Measurements from ENCODE around the gene NHLH2. TPM values are rescaled to one million over a fixed set of nuclear protein-coding genes. Genes with fewer than 3 reads are reported as not detected.

The NHLH2 gene
- total RNA-seq, 2 donors from 2014 or later: not detected

GRCh38 chr1:115822117-115822516, 18.8 kb downstream of the NHLH2 start:
- H3K9me3 ChIP-seq: no peaks in the 10 kb centered on the region
- intact Hi-C loops (cut with DNase I): no loop called here
- DNase-seq: no peak
- H3K27me3 ChIP-seq: peaks cover under 1% of the 10 kb centered on the region
- no peak overlapping the region for H3K27ac ChIP-seq
- no peaks in the 10 kb centered on the region for H3K4me1 ChIP-seq
- H3K36me3 ChIP-seq: no peaks in the 10 kb centered on the region
- no peak overlapping the region for H3K9ac ChIP-seq (ENCODE audit: low read depth in 2 of 2, low read length in 2 of 2)
- no peak for TF ChIP-seq CTCF (IDR thresholded peaks at IDR 0.05)
- H3K4me3 ChIP-seq: no peak overlapping the region

- intact Hi-C loops (cut with DNase I): no loop called here
- Histone ChIP-seq H3K27me3 (no peaks in the 10 kb centered on the region), H3K9me3 (no peaks in the 10 kb centered on the region), H3K27ac (no peak overlapping the region), H3K4me1 (no peaks in the 10 kb centered on the region), H3K9ac (ENCODE audit: low read depth in 2 of 2, low read length in 2 of 2) (no peak overlapping the region), H3K36me3 (no peaks in the 10 kb centered on the region), H3K4me3 (no peak overlapping the region)
- DNase-seq: no peak
- no peak for TF ChIP-seq CTCF (IDR thresholded peaks at IDR 0.05)
Measured at GRCh38 chr1:115815694-115816093, 25.2 kb downstream of the NHLH2 start.

GRCh38 chr1:115814685-115815398, 26.1 kb downstream of the NHLH2 start:
- no peak overlapping the region for H3K27ac ChIP-seq

GRCh38 chr1:115813727-115814126, 27.2 kb downstream of the NHLH2 start:
- H3K4me1 ChIP-seq: no peaks in the 10 kb centered on the region
- H3K36me3 ChIP-seq: no peaks in the 10 kb centered on the region
- no peak for DNase-seq
- no peaks in the 10 kb centered on the region for H3K9me3 ChIP-seq
- no peak overlapping the region for H3K4me3 ChIP-seq
- H3K27me3 ChIP-seq: no peaks in the 10 kb centered on the region
- no peak for TF ChIP-seq CTCF (IDR thresholded peaks at IDR 0.05)
- intact Hi-C loops (cut with DNase I): no loop called here
- no peak overlapping the region for H3K9ac ChIP-seq (ENCODE audit: low read depth in 2 of 2, low read length in 2 of 2)
- no peak overlapping the region for H3K27ac ChIP-seq

More at GRCh38 chr1:115814685-115815398, 26.1 kb downstream of the NHLH2 start:
- H3K9ac ChIP-seq (ENCODE audit: low read depth in 2 of 2, low read length in 2 of 2): no peak overlapping the region
- no peaks in the 10 kb centered on the region for H3K9me3 ChIP-seq
- no peaks in the 10 kb centered on the region for H3K27me3 ChIP-seq
- TF ChIP-seq CTCF (IDR thresholded peaks at IDR 0.05): no peak
- no peak overlapping the region for H3K4me3 ChIP-seq
- intact Hi-C loops (cut with DNase I): no loop called here
- H3K4me1 ChIP-seq: no peaks in the 10 kb centered on the region
- DNase-seq: no peak
- no peaks in the 10 kb centered on the region for H3K36me3 ChIP-seq

- no peaks in the 10 kb centered on the region for H3K4me1 ChIP-seq
- H3K27ac ChIP-seq: peak overlapping the region; percentile 16
- peak; percentile 89 for DNase-seq
- H3K4me3 ChIP-seq: no peak overlapping the region
- TF ChIP-seq CTCF (IDR thresholded peaks at IDR 0.05): no peak
- intact Hi-C loops (cut with DNase I): no loop called here
- H3K9ac ChIP-seq (ENCODE audit: low read depth in 2 of 2, low read length in 2 of 2): no peak overlapping the region
- H3K9me3 ChIP-seq: no peaks in the 10 kb centered on the region
- H3K27me3 ChIP-seq: no peaks in the 10 kb centered on the region
- no peaks in the 10 kb centered on the region for H3K36me3 ChIP-seq
Measured at GRCh38 chr1:115811140-115811828, 29.6 kb downstream of the NHLH2 start.

All from colonic mucosa (tissue), 4 donors.